Measurements from ENCODE around the gene DPP10.

GRCh38 chr2:115118306-115118705, 675.9 kb downstream of the DPP10 start:
- TF ChIP-seq CTCF (IDR thresholded peaks at IDR 0.05) = no peak
- TF ChIP-seq POLR2A (IDR thresholded peaks at IDR 0.05) = no peak

All from esophagus squamous epithelium (tissue), 4 donors.